A673 (cell line): ENCODE data around the gene TSPEAR. TPM values are rescaled to one million over a fixed set of nuclear protein-coding genes. Genes with fewer than 3 reads are reported as not detected.

ENCODE experiments used
- BruUV-seq: library from RNA; stranded (reverse); fragments of 400-500 nt; replicated peaks from 2 replicates; lab custom pipeline; 2021; lab: Mats Ljungman, UMichigan
- CTCF ChIA-PET: fragments of 300-600 bp; sonication (Branson Sonifier 250); formaldehyde crosslinking; loops from one replicate; lab custom pipeline; 2022; ENCODE audit warnings: antibody characterized with exemption; lab: Charles Lee
- POLR2A ChIA-PET: fragments of 300-600 bp; sonication (Branson Sonifier 250); formaldehyde crosslinking; loops from one replicate; lab custom pipeline; 2022; ENCODE audit warnings: antibody characterized with exemption; ENCODE audit not compliant: low non-redundant PET; lab: Charles Lee
- DNase-seq: peaks from one replicate; pipeline ENCODE4 v3.0.0-alpha.2; 2015; ENCODE audit warnings: low spot score
- H3K27ac ChIP-seq: fragments of 200-600 bp; sonication (generic); 2 replicates; pipeline ENCODE4 v1.5.1; 2016; ENCODE audit warnings: mixed run types, low read depth, mild to moderate bottlenecking, mixed read lengths, antibody characterized with exemption, low read length; ENCODE audit not compliant: poor library complexity, severe bottlenecking
- H3K27me3 ChIP-seq: fragments of 200-600 bp; sonication (generic); replicated peaks from 2 replicates; pipeline ENCODE4 v1.6.1; 2017; ENCODE audit warnings: mixed run types, low read depth, mild to moderate bottlenecking, mixed read lengths, antibody characterized with exemption, low read length; ENCODE audit not compliant: insufficient read depth, poor library complexity
- H3K36me3 ChIP-seq: fragments of 200-600 bp; sonication (generic); 2 replicates; pipeline ENCODE4 v1.6.1; 2016; ENCODE audit warnings: mixed run types, mild to moderate bottlenecking, mixed read lengths, antibody characterized with exemption, low read length; ENCODE audit not compliant: insufficient read depth, poor library complexity, severe bottlenecking
- H3K4me1 ChIP-seq: fragments of 200-600 bp; sonication (generic); 2 replicates; pipeline ENCODE4 v1.6.1; 2017; ENCODE audit warnings: mixed run types, mild to moderate bottlenecking, mixed read lengths, antibody characterized with exemption, low read length; ENCODE audit not compliant: insufficient read depth, poor library complexity, severe bottlenecking
- H3K4me3 ChIP-seq: fragments of 200-600 bp; sonication (generic); 2 replicates; pipeline ENCODE4 v1.5.1; 2016; ENCODE audit warnings: low read depth, mixed run types, mild to moderate bottlenecking, mixed read lengths, low read length; ENCODE audit not compliant: poor library complexity, severe bottlenecking
- H3K9me3 ChIP-seq: fragments of 200-600 bp; sonication (generic); 2 replicates; pipeline ENCODE4 v1.6.1; 2016; ENCODE audit warnings: mixed run types, low read depth, mild to moderate bottlenecking, mixed read lengths, antibody characterized with exemption, low read length; ENCODE audit not compliant: poor library complexity, severe bottlenecking
- CTCF ChIP-seq: fragments of 300-800, 200-600 bp; sonication (generic); conservative IDR thresholded peaks from 2 replicates; pipeline ENCODE4 v1.5.1; 2017; ENCODE audit warnings: low read depth, mild to moderate bottlenecking, antibody characterized with exemption, low read length, moderate library complexity, mixed read lengths
- EZH2 ChIP-seq: fragments of 200-600 bp; sonication (generic); IDR thresholded peaks from 2 replicates; pipeline ENCODE4 v1.6.1; 2017; ENCODE audit warnings: borderline replicate concordance, low read depth, mild to moderate bottlenecking, mixed read lengths, antibody characterized with exemption, low read length; ENCODE audit not compliant: poor library complexity, severe bottlenecking
- intact Hi-C: fragments of 100-400 bp; cut with micrococcal nuclease; formaldehyde crosslinking; loops from one replicate; pipeline ENCODE4 v1.10.0; 2022; ENCODE audit not compliant: unreplicated experiment
- total RNA-seq: library from RNA; stranded (reverse); gene quantifications from 2 replicates; pipeline ENCODE4 v1.2.3, GENCODE V29; 2021

Gene TSPEAR
- total RNA-seq, 1 experiment from 2014 or later, result 8.3 TPM

DNA sequence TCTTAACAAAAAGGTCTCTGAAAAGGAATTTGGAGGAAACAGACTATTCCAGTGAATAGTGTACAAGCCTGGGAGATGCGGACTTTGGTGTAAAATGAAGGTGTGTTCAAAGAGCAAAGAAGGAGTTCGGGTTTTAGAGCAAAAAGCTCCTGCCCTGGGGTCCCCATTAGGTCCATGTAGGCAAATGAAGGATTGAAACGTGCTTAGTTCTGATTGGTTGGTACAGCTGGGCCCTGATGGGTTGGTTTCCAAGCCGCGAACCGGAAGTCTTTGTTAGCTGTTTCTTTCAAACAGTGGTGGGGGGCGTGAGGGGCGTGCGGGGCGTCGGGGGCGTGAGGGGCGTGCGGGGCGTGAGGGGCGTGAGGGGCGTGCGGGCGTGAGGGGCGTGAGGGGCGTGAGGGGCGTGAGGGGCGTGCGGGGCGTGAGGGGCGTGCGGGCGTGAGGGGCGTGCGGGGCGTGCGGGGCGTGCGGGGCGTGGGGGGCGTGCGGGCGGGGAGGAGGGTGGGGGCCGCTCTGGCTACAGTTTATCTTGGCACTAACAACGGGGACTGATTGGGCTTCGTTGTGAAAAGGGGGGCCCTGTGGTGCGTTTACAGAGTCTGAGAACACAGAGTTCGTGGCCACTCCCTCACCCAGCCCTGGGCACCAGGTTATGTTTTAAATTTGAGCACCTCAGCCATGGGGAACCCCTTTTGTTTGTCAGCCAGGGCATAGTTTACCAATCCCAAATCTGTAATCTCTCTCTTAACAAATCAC lies 226.7 kb downstream of the TSPEAR start:
- TF ChIP-seq CTCF (no peak), EZH2 (no peak)
- Histone ChIP-seq H3K9me3 (no peaks in the 10 kb centered on the region), H3K27me3 (no peaks in the 10 kb centered on the region), H3K27ac (no peak overlapping the region), H3K36me3 (no peaks in the 10 kb centered on the region), H3K4me3 (no peak overlapping the region), H3K4me1 (no peaks in the 10 kb centered on the region)
- CTCF ChIA-PET, result no interaction called here
- intact Hi-C loops, result no loop called here
- POLR2A ChIA-PET, result no interaction called here
- DNase-seq, result no peak
- no TSS peak for BruUV-seq

GRCh38 chr21:44483288-44484237 lies 227.8 kb downstream of the TSPEAR start:
- intact Hi-C loops, result no loop called here
- Histone ChIP-seq H3K4me3 (no peak overlapping the region), H3K27ac (no peak overlapping the region), H3K4me1 (no peaks in the 10 kb centered on the region), H3K9me3 (no peaks in the 10 kb centered on the region), H3K36me3 (no peaks in the 10 kb centered on the region), H3K27me3 (no peaks in the 10 kb centered on the region)
- BruUV-seq, result no TSS peak
- no peak for DNase-seq
- ChIA-PET POLR2A (no interaction called here), CTCF (interaction anchor here (0.5 kb wide), 1 partner anchor 37 kb away, joined by 4 read pairs; no protein-coding TSS in a partner anchor)
- TF ChIP-seq EZH2 (no peak), CTCF (no peak)

GRCh38 chr21:44482581-44483287 lies 228.6 kb downstream of the TSPEAR start:
- ChIA-PET POLR2A (no interaction called here), CTCF (no interaction called here)
- Histone ChIP-seq H3K4me3 (no peak overlapping the region), H3K27me3 (no peaks in the 10 kb centered on the region), H3K27ac (no peak overlapping the region), H3K36me3 (no peaks in the 10 kb centered on the region), H3K4me1 (no peaks in the 10 kb centered on the region), H3K9me3 (no peaks in the 10 kb centered on the region)
- peak; percentile 39 for DNase-seq
- intact Hi-C loops, result no loop called here
- BruUV-seq, result no TSS peak
- TF ChIP-seq EZH2, result no peak
- no peak for TF ChIP-seq CTCF
